ENCODE results near the gene GAL3ST2.

GRCh38 chr2:241844066-241844728 lies 67.6 kb downstream of the GAL3ST2 start:
- TF ChIP-seq TAF1 (conservative IDR thresholded peaks at IDR 0.05) (no peak), RXRA (IDR thresholded peaks at IDR 0.05) (no peak)
